Endothelial cell of umbilical vein (primary cell): Measurements from ENCODE around the gene PTPRE.

Source experiments
- EZH2 ChIP-seq: IDR thresholded peaks from 2 replicates; pipeline ENCODE4 v1.6.1; 2012; ENCODE audit warnings: borderline replicate concordance, low read depth, mild to moderate bottlenecking, moderate library complexity, low read length, inconsistent platforms; ENCODE audit not compliant: severe bottlenecking
- JUN ChIP-seq: IDR thresholded peaks from 2 replicates; pipeline ENCODE4 v1.6.1; 2011; ENCODE audit warnings: borderline replicate concordance, low read depth; ENCODE audit not compliant: insufficient read length, insufficient read depth
- MYC ChIP-seq: IDR thresholded peaks from one replicate; pipeline ENCODE4 v1.6.1; 2011; ENCODE audit warnings: mild to moderate bottlenecking, low read depth, low read length
- POLR2A ChIP-seq: IDR thresholded peaks from 2 replicates; pipeline ENCODE4 v1.6.1; 2012; ENCODE audit warnings: low read depth, mild to moderate bottlenecking, control low read depth, low read length
- POLR2AphosphoS5 ChIP-seq: IDR thresholded peaks from 2 replicates; pipeline ENCODE4 v1.6.1; 2012; ENCODE audit warnings: low read depth, mild to moderate bottlenecking, control low read depth, low read length, moderate library complexity; ENCODE audit not compliant: insufficient read depth
- TF ChIP-seq, protein P1 (sequence below), 2 donors: IDR thresholded peaks; 1 replicate in 1 of 2; 2 replicates in 1 of 2; pipeline ENCODE4 v1.5.1; 2011; ENCODE audit warnings: low read length in 2 of 2, mild to moderate bottlenecking in 2 of 2, moderate library complexity in 2 of 2, control low read depth in 1 of 2, inconsistent platforms in 1 of 2, low read depth in 1 of 2; ENCODE audit not compliant: insufficient read depth in 1 of 2; ENCODE audit errors: extremely low read depth in 1 of 2

DNA sequence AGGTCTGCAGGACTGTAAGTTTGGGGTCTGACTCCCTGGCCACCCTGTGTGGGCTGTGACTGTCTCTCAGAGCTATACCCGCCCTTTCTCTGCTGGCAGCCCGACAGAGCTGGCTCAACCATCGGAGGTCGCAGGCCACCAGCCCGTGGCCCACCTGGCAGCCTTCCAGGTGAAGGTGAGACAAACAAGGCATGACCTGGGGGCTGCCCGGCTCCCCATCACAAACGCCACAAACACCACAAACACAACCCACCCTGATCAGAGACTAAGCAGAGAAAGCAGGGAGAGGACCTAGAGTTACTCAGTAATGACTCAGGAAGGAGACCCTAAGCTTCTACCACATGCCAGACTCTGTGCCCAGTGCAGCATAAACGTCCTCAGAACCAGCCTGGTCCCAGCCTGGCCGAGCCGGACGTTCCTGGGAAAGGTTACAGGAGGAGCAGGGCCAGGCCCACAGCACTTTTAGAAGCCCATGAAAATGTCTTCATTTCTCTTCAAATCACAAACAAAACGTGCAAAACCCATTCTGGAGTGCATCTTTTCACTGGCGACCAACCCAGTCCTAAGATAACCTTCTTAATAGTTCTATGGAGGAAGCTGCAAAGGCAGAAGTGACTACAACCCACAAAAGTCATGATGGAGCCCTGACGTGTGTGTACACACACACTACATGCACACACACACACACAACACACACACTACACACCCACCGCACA lies 152.5 kb downstream of the PTPRE start:
- TF ChIP-seq POLR2AphosphoS5 (no peak), POLR2A (no peak), EZH2 (no peak), MYC (no peak), JUN (no peak)
- TF ChIP-seq, protein P1, sequence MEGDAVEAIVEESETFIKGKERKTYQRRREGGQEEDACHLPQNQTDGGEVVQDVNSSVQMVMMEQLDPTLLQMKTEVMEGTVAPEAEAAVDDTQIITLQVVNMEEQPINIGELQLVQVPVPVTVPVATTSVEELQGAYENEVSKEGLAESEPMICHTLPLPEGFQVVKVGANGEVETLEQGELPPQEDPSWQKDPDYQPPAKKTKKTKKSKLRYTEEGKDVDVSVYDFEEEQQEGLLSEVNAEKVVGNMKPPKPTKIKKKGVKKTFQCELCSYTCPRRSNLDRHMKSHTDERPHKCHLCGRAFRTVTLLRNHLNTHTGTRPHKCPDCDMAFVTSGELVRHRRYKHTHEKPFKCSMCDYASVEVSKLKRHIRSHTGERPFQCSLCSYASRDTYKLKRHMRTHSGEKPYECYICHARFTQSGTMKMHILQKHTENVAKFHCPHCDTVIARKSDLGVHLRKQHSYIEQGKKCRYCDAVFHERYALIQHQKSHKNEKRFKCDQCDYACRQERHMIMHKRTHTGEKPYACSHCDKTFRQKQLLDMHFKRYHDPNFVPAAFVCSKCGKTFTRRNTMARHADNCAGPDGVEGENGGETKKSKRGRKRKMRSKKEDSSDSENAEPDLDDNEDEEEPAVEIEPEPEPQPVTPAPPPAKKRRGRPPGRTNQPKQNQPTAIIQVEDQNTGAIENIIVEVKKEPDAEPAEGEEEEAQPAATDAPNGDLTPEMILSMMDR (IDR thresholded peaks at IDR 0.05; ENCODE audit: extremely low read depth in 1 of 2, insufficient read depth in 1 of 2, low read depth in 1 of 2, low read length in 2 of 2): no peak
